GM12873 (cell line): ENCODE results near the gene PROK1.

ENCODE experiments used
- TF ChIP-seq, protein P1 (sequence below): IDR thresholded peaks from 2 replicates; pipeline ENCODE4 v1.5.1; 2012; ENCODE audit warnings: low read depth, mild to moderate bottlenecking, moderate library complexity, low read length, control low read depth; ENCODE audit not compliant: insufficient read depth; ENCODE audit errors: missing control alignments

The PROK1 gene

DNA sequence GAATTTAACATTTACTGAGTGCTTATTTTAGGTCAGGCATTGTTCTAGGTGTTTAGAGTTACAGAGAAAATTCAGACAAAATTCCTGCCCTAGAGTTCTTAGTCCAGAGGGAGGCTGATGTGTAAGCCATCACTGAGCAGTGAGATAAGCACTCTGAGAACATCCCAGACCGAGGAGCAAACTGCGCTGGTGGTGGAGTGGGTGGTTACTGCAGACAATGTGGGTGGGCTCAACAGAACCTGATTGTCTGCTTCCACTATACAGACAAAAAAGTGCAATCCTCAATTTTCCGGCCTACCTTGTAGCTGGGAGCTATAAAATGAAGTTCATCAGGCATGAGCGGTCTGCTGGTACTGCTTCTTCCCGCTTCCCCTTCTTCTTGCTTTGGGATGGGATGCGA, 23.5 kb downstream of the PROK1 start:
- TF ChIP-seq, protein P1, sequence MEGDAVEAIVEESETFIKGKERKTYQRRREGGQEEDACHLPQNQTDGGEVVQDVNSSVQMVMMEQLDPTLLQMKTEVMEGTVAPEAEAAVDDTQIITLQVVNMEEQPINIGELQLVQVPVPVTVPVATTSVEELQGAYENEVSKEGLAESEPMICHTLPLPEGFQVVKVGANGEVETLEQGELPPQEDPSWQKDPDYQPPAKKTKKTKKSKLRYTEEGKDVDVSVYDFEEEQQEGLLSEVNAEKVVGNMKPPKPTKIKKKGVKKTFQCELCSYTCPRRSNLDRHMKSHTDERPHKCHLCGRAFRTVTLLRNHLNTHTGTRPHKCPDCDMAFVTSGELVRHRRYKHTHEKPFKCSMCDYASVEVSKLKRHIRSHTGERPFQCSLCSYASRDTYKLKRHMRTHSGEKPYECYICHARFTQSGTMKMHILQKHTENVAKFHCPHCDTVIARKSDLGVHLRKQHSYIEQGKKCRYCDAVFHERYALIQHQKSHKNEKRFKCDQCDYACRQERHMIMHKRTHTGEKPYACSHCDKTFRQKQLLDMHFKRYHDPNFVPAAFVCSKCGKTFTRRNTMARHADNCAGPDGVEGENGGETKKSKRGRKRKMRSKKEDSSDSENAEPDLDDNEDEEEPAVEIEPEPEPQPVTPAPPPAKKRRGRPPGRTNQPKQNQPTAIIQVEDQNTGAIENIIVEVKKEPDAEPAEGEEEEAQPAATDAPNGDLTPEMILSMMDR, result no peak

DNA sequence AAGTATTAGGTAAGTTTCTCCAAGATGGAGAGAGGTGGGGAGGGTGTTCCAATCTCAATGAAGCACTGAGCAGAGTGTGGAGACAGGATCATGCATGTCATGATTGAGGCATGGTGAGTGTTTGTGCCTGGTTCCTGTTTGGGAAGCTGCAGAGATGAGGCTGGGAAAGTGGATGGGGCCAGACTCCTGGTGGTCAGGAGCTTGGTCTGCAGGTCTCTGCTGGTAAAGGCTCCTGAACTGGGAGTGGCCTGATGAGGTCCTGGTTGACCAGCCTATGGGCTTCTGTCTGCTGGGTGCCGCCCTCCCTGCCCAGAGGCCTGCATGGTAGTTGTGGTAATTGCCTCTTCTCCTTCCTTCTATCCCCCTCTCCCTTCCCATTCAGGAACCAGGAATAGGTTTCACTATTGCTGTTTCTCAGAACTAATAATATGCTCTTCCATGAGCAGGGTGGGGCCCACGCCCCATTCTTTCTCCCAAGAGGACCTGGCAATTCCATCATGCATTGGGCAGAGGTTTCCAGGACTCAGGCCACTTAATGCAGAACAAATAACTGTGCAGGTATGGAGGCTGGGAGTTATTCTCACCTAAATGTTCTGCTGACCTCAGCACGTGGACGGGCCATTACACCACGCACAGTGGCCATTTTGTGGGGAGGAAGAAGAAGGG, 24.5 kb downstream of the PROK1 start:
- TF ChIP-seq, protein P1, result no peak

- TF ChIP-seq, protein P1, result no peak
Observed at GRCh38 chr1:110476028-110476765, 25.2 kb downstream of the PROK1 start.

- TF ChIP-seq, protein P1, result no peak
Observed at GRCh38 chr1:110477041-110477440, 26.1 kb downstream of the PROK1 start.

GRCh38 chr1:110477445-110477957, 26.6 kb downstream of the PROK1 start:
- TF ChIP-seq, protein P1, result peak; percentile 51

- TF ChIP-seq, protein P1, result no peak
Observed at GRCh38 chr1:110477967-110478640, 27.2 kb downstream of the PROK1 start.

DNA sequence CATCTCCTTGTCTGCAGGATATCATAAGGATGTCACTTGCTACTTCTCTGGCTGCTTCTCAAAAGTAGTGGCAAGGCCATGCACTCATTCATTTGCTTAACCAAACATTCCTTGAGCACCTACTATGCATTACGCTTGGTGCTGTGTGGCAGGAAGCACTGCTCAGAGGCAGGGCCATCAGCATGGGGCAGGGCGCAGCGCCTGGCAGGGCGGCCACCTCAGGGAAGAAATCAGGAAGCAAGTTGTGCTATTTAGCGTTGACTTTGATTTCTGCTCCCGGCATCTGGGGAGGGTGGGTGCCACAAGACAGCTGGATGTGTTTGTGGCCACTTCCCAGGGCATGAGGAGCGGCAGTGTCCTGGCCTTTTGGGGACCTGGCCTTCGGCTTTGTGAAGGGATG, 27.9 kb downstream of the PROK1 start:
- TF ChIP-seq, protein P1, result no peak
